Thyroid gland (tissue), 4 donors: ENCODE data around the gene ARHGEF37. TPM values are rescaled to one million over a fixed set of nuclear protein-coding genes. Genes with fewer than 3 reads are reported as not detected.

Source experiments
- DNase-seq, 2 donors: peaks; one replicate each; pipeline ENCODE4 v3.0.0-alpha.2; 2019
- H3K27ac ChIP-seq, 3 donors: fragments of 200-600 bp; sonication (generic); 1 replicate in 2 of 3; 2 replicates in 1 of 3; pipeline ENCODE4 v1.5.1; 2016 to 2019; ENCODE audit warnings: mild to moderate bottlenecking in 1 of 3, moderate library complexity in 1 of 3
- H3K27me3 ChIP-seq: fragments of 200-600 bp; sonication (generic); one replicate; pipeline ENCODE4 v1.5.1; 2019
- H3K36me3 ChIP-seq, 2 donors: fragments of 200-600 bp; sonication (generic); one replicate each; pipeline ENCODE4 v1.5.1; 2016 to 2019
- H3K4me1 ChIP-seq, 2 donors: fragments of 200-600 bp; sonication (generic); one replicate each; pipeline ENCODE4 v1.5.1; 2017 to 2019
- H3K4me3 ChIP-seq, 3 donors: fragments of 200-600 bp; sonication (generic); replicated peaks in 1 of 3; 1 replicate in 2 of 3; 2 replicates in 1 of 3; pipeline ENCODE4 v1.5.1; 2016; ENCODE audit warnings: mild to moderate bottlenecking in 1 of 3
- H3K9me3 ChIP-seq: fragments of 200-600 bp; sonication (generic); one replicate; pipeline ENCODE4 v1.5.1; 2017
- CTCF ChIP-seq, 6 experiments: fragments of 200-600 bp in 3 of 6; fragments of 450-650 bp in 3 of 6; sonication (generic) in 3 of 6; IDR thresholded peaks; one replicate each; pipeline ENCODE4 v1.5.1; 2016 to 2019; ENCODE audit warnings: antibody characterized with exemption in 6 of 6, mild to moderate bottlenecking in 2 of 6, inconsistent platforms in 1 of 6, moderate library complexity in 1 of 6
- POLR2A ChIP-seq, 2 donors: fragments of 450-650 bp; IDR thresholded peaks; one replicate each; pipeline ENCODE4 v1.6.1; 2017; ENCODE audit warnings: antibody characterized with exemption in 2 of 2, mild to moderate bottlenecking in 2 of 2, moderate library complexity in 1 of 2
- WGBS, 2 donors: methylation state at CpG; one replicate each; pipeline ENCODE4 v1.1.5; 2017; 5-methylcytosine and 5-hydroxymethylcytosine counted together
- intact Hi-C: fragments of 100-400 bp; cut with DNase I; formaldehyde crosslinking; loops from one replicate; pipeline ENCODE4 v1.15.1; 2023
- total RNA-seq, 4 donors: library from RNA; depleted of rRNA; stranded (reverse); fragments of >200 nt; gene quantifications; one replicate each; pipeline ENCODE4 v1.2.3, GENCODE V29; 2016

Gene ARHGEF37
- total RNA-seq, 4 donors from 2014 or later, result 4.4 to 6.2 (median 5.5) TPM

DNA sequence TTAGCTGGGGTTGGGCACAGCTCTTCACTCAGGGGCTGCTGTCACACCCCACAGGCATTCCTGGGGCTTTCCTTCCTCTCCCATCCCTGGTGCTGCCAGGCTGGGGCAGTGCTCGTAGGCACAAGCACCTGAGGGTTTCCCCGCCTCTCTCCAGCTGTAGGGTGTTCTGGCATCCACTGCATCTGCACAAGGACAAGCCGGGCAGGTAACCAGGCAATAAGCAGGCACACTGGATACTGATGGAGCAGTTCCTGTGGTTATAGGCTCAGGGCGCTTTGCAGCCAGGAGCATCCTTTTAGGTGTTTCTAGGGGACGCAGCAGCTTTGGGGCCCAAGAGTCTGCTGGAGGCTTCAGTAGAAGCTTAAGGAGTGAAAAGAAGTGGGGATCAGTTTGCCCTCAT, 56.8 kb downstream of the ARHGEF37 start:
- Histone ChIP-seq H3K27ac (no peak overlapping the region), H3K4me3 (no peak overlapping the region), H3K36me3 (no peaks in the 10 kb centered on the region), H3K4me1 (no peaks in the 10 kb centered on the region), H3K9me3 (no peaks in the 10 kb centered on the region), H3K27me3 (no peaks in the 10 kb centered on the region)
- DNase-seq, result no peak
- intact Hi-C loops, result loop anchor here (5.0 to 10.0 kb wide), 2 partner anchors 189 to 357 kb away; no protein-coding TSS in a partner anchor
- WGBS, 2 donors, result 90 to 96% methylated on average over 4 to 5 of the region's 5 CpGs
- no peak for TF ChIP-seq POLR2A (IDR thresholded peaks at IDR 0.05)
- TF ChIP-seq CTCF (IDR thresholded peaks at IDR 0.05), result no peak

DNA sequence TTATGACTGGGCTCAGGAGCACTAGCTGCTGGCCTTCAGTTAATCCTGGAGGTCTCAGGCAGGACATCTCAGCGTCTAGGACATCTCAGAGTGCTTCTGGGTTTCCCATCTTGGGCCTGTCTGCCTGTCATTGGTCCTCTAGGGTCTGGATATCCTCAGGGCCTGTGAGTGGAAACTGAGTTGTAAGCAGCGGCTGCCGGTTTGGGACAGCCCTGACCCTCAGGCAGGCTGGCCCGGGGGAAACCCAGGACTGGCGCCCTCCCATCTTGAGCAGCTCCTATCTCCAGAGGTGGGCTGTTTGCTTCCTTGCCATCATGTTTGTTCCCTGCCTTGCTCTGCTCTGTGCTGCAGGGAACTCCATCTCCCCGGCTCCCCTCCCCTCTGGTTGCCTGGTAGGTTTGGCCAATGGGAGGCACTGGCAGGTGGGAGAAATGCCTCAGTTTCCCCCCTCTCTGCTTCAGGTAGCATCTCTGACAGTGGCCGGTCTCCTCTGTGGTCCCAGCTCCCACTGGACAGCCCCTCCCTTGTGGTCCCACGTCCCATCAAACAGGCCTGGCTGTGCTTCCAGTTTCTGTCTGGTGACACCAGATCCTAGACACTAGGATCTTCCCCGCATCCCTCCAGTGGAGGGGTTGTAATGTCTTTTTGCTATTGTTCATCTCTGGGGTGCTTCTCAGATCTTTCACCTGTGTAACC, 57.4 kb downstream of the ARHGEF37 start:
- Histone ChIP-seq H3K27me3 (no peaks in the 10 kb centered on the region), H3K4me1 (no peaks in the 10 kb centered on the region), H3K4me3 (no peak overlapping the region), H3K27ac (no peak overlapping the region), H3K9me3 (no peaks in the 10 kb centered on the region), H3K36me3 (no peaks in the 10 kb centered on the region)
- 87 to 89% methylated on average over 5 to 8 of the region's 9 CpGs for WGBS, 2 donors
- no peak for TF ChIP-seq CTCF (IDR thresholded peaks at IDR 0.05)
- no peak for TF ChIP-seq POLR2A (IDR thresholded peaks at IDR 0.05)
- no peak for DNase-seq
- intact Hi-C loops, result loop anchor here (5.0 to 10.0 kb wide), 2 partner anchors 189 to 356 kb away; no protein-coding TSS in a partner anchor

DNA sequence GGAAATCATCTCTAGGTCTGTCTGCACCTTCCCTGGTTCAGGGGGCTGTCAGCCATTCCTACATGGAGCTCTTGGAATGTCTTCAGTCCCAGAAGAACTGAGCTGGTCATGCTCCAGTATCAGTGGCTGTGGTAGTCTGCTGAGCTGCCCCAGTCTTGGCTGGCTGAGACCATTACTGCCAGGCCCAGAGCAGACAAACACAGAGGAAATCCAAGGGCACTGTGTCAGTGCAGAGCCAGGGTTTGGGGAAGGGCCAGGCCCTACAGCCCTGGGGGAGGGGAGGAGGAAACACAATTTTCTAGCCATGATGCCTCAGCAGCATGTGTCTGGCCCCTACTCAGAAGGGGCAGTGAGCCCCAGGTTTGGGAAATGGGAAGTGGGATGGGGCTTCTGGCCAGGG, 58.4 kb downstream of the ARHGEF37 start:
- no peaks in the 10 kb centered on the region for H3K27me3 ChIP-seq
- intact Hi-C loops, result loop anchor here (5.0 to 10.0 kb wide), 2 partner anchors 188 to 355 kb away; no protein-coding TSS in a partner anchor

GRCh38 chr5:149640350-149640999, 59.2 kb downstream of the ARHGEF37 start:
- DNase-seq, result no peak
- TF ChIP-seq CTCF (IDR thresholded peaks at IDR 0.05) (no peak), POLR2A (IDR thresholded peaks at IDR 0.05) (no peak)
- Histone ChIP-seq H3K4me1 (no peaks in the 10 kb centered on the region), H3K27me3 (no peaks in the 10 kb centered on the region), H3K36me3 (no peaks in the 10 kb centered on the region), H3K4me3 (no peak overlapping the region), H3K9me3 (no peaks in the 10 kb centered on the region), H3K27ac (no peak overlapping the region)
- intact Hi-C loops, result no loop called here
- 78 to 82% methylated on average over 6 to 7 of the region's 7 CpGs for WGBS, 2 donors

More for the DNA sequence above, 58.4 kb downstream of the ARHGEF37 start:
- Histone ChIP-seq H3K9me3 (no peaks in the 10 kb centered on the region), H3K36me3 (no peaks in the 10 kb centered on the region), H3K4me3 (no peak overlapping the region), H3K4me1 (no peaks in the 10 kb centered on the region), H3K27ac (no peak overlapping the region)
- no peak for DNase-seq
- TF ChIP-seq POLR2A (IDR thresholded peaks at IDR 0.05) (no peak), CTCF (IDR thresholded peaks at IDR 0.05) (no peak)

DNA sequence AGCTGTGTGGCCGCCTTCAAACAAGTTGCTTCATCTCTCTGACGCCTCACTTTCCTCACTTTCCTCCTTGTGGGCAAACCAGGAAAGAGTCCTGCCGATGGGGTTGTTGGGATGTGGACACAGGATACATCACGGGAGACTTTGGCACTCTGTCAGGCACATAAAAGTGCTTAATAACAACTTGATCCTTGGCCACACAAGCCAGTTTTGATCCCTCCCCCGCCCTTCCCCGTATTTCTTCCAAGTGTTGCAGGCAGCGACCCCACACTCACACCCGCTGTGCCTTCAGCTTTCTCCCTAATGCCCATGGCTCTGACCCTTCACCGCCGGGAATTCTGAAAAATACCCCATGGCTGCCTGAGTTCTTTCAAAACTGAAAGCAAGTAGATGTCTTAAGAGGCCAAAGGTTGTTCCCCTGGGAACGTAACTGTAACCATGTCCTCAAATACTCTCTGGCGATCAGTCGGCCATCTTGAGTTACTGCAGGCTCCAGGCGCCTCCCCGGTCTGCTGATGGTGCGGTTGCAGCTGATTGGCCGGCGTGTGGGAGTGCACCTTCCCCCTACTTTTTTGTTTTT, 59.8 kb downstream of the ARHGEF37 start:
- intact Hi-C loops, result no loop called here
- no peak overlapping the region for H3K27ac ChIP-seq
- no peaks in the 10 kb centered on the region for H3K36me3 ChIP-seq
- H3K9me3 ChIP-seq, result no peaks in the 10 kb centered on the region
- H3K27me3 ChIP-seq, result no peaks in the 10 kb centered on the region
- H3K4me1 ChIP-seq, result no peaks in the 10 kb centered on the region
- no peak overlapping the region for H3K4me3 ChIP-seq
- DNase-seq, result no peak
- TF ChIP-seq POLR2A (IDR thresholded peaks at IDR 0.05) (no peak), CTCF (IDR thresholded peaks at IDR 0.05) (no peak)
- WGBS, 2 donors, result 70 to 74% methylated on average over 18 of the region's 18 CpGs
